A673 (cell line): ENCODE data around the gene PICALM. TPM values are rescaled to one million over a fixed set of nuclear protein-coding genes. Genes with fewer than 3 reads are reported as not detected.
A peak's percentile ranks its signal among the peaks of the same experiment; 100 is the strongest.
"Not testable (repeated sequence)": the region's sequence is repeated elsewhere in the genome, so short reads cannot be mapped to it uniquely, and the experiment has no call there.

ENCODE experiments used
- BruUV-seq: library from RNA; stranded (reverse); fragments of 400-500 nt; replicated peaks from 2 replicates; lab custom pipeline; 2021; lab: Mats Ljungman, UMichigan
- CTCF ChIA-PET: fragments of 300-600 bp; sonication (Branson Sonifier 250); formaldehyde crosslinking; loops from one replicate; lab custom pipeline; 2022; ENCODE audit warnings: antibody characterized with exemption; lab: Charles Lee
- POLR2A ChIA-PET: fragments of 300-600 bp; sonication (Branson Sonifier 250); formaldehyde crosslinking; loops from one replicate; lab custom pipeline; 2022; ENCODE audit warnings: antibody characterized with exemption; ENCODE audit not compliant: low non-redundant PET; lab: Charles Lee
- DNase-seq: peaks from one replicate; pipeline ENCODE4 v3.0.0-alpha.2; 2015; ENCODE audit warnings: low spot score
- H3K27ac ChIP-seq: fragments of 200-600 bp; sonication (generic); 2 replicates; pipeline ENCODE4 v1.5.1; 2016; ENCODE audit warnings: mixed run types, low read depth, mild to moderate bottlenecking, mixed read lengths, antibody characterized with exemption, low read length; ENCODE audit not compliant: poor library complexity, severe bottlenecking
- H3K27me3 ChIP-seq: fragments of 200-600 bp; sonication (generic); replicated peaks from 2 replicates; pipeline ENCODE4 v1.6.1; 2017; ENCODE audit warnings: mixed run types, low read depth, mild to moderate bottlenecking, mixed read lengths, antibody characterized with exemption, low read length; ENCODE audit not compliant: insufficient read depth, poor library complexity
- H3K36me3 ChIP-seq: fragments of 200-600 bp; sonication (generic); 2 replicates; pipeline ENCODE4 v1.6.1; 2016; ENCODE audit warnings: mixed run types, mild to moderate bottlenecking, mixed read lengths, antibody characterized with exemption, low read length; ENCODE audit not compliant: insufficient read depth, poor library complexity, severe bottlenecking
- H3K4me1 ChIP-seq: fragments of 200-600 bp; sonication (generic); 2 replicates; pipeline ENCODE4 v1.6.1; 2017; ENCODE audit warnings: mixed run types, mild to moderate bottlenecking, mixed read lengths, antibody characterized with exemption, low read length; ENCODE audit not compliant: insufficient read depth, poor library complexity, severe bottlenecking
- H3K4me3 ChIP-seq: fragments of 200-600 bp; sonication (generic); 2 replicates; pipeline ENCODE4 v1.5.1; 2016; ENCODE audit warnings: low read depth, mixed run types, mild to moderate bottlenecking, mixed read lengths, low read length; ENCODE audit not compliant: poor library complexity, severe bottlenecking
- H3K9me3 ChIP-seq: fragments of 200-600 bp; sonication (generic); 2 replicates; pipeline ENCODE4 v1.6.1; 2016; ENCODE audit warnings: mixed run types, low read depth, mild to moderate bottlenecking, mixed read lengths, antibody characterized with exemption, low read length; ENCODE audit not compliant: poor library complexity, severe bottlenecking
- EZH2 ChIP-seq: fragments of 200-600 bp; sonication (generic); IDR thresholded peaks from 2 replicates; pipeline ENCODE4 v1.6.1; 2017; ENCODE audit warnings: borderline replicate concordance, low read depth, mild to moderate bottlenecking, mixed read lengths, antibody characterized with exemption, low read length; ENCODE audit not compliant: poor library complexity, severe bottlenecking
- intact Hi-C: fragments of 100-400 bp; cut with micrococcal nuclease; formaldehyde crosslinking; loops from one replicate; pipeline ENCODE4 v1.10.0; 2022; ENCODE audit not compliant: unreplicated experiment
- total RNA-seq: library from RNA; stranded (reverse); gene quantifications from 2 replicates; pipeline ENCODE4 v1.2.3, GENCODE V29; 2021
- TF ChIP-seq, protein P1 (sequence below): fragments of 300-800, 200-600 bp; sonication (generic); conservative IDR thresholded peaks from 2 replicates; pipeline ENCODE4 v1.5.1; 2017; ENCODE audit warnings: low read depth, mild to moderate bottlenecking, antibody characterized with exemption, low read length, moderate library complexity, mixed read lengths

The PICALM gene
- total RNA-seq, 1 experiment from 2014 or later = 174 TPM

DNA sequence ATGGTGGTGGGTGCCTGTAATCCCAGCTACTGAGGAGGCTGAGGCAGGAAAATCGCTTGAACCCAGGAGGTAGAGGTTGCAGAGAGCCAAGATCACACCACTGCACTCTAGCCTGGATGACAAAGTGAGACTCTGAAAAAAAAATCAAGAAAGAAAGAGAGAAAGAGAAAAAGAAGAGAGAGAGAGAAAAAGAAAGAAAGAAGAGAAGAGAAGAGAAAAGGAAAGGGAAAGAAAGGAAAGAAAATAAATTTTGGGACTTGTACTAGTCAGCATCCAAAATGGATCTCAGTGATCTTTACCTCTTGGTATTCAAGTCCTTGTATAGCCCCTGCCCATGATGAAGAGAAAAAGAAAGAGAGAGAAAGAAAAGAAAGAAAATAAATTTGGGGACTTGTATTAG lies 22.2 kb upstream of the PICALM start:
- Histone ChIP-seq H3K9me3 (no peaks in the 10 kb centered on the region), H3K4me3 (no peak overlapping the region), H3K36me3 (no peaks in the 10 kb centered on the region), H3K4me1 (no peaks in the 10 kb centered on the region), H3K27me3 (no peaks in the 10 kb centered on the region), H3K27ac (no peak overlapping the region)
- ChIA-PET POLR2A (no interaction called here), CTCF (no interaction called here)
- DNase-seq = no peak
- intact Hi-C loops = no loop called here
- BruUV-seq = no TSS peak
- TF ChIP-seq EZH2 = no peak
- TF ChIP-seq, protein P1, sequence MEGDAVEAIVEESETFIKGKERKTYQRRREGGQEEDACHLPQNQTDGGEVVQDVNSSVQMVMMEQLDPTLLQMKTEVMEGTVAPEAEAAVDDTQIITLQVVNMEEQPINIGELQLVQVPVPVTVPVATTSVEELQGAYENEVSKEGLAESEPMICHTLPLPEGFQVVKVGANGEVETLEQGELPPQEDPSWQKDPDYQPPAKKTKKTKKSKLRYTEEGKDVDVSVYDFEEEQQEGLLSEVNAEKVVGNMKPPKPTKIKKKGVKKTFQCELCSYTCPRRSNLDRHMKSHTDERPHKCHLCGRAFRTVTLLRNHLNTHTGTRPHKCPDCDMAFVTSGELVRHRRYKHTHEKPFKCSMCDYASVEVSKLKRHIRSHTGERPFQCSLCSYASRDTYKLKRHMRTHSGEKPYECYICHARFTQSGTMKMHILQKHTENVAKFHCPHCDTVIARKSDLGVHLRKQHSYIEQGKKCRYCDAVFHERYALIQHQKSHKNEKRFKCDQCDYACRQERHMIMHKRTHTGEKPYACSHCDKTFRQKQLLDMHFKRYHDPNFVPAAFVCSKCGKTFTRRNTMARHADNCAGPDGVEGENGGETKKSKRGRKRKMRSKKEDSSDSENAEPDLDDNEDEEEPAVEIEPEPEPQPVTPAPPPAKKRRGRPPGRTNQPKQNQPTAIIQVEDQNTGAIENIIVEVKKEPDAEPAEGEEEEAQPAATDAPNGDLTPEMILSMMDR = no peak

DNA sequence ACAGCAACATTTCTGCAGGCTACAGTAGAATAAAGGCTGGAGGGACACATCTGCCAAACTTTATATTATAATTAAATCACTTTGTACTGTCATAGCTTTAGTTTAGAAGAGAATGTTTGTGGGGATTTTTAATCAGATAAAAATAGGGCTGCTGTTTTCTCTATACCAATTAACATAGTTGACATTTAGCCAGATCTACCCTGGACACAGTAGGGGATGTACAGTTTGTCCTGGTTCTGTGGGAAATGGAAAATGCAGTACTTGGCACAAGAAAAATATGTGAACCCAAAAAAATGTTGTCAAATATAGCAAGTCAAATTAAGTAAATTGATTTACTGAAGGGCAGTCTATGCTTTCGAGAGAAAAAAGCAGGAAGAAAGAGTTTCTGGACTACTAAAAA lies 20.8 kb upstream of the PICALM start:
- TF ChIP-seq, protein P1 = no peak
- TF ChIP-seq EZH2 = no peak
- peak; percentile 62 for DNase-seq
- H3K4me3 ChIP-seq = no peak overlapping the region
- no peaks in the 10 kb centered on the region for H3K36me3 ChIP-seq
- no peak overlapping the region for H3K27ac ChIP-seq
- no TSS peak for BruUV-seq
- H3K4me1 ChIP-seq = no peaks in the 10 kb centered on the region
- POLR2A ChIA-PET = no interaction called here
- intact Hi-C loops = no loop called here
- H3K9me3 ChIP-seq = no peaks in the 10 kb centered on the region
- no peaks in the 10 kb centered on the region for H3K27me3 ChIP-seq
- CTCF ChIA-PET = no interaction called here

DNA sequence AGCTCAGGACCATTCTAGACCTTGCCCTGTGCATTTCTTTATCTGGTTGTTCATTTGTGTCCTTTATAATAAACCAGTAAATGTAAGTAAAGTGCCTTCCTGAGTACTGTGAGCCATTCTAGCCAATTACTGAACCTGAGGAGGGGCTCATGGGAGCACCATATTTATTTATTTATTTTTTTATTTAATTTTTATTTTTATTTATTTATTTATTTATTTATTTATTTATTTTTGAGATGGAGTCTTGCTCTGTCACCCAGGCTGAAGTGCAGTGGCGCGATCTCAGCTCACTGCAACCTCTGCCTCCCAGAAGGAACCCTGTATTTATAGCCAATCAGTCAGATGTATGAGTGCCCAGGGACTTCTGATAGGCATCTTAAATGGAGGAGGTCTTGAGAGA lies 18.8 kb upstream of the PICALM start:
- H3K4me3 ChIP-seq, H3K27me3 ChIP-seq, DNase-seq, CTCF ChIA-PET, BruUV-seq, H3K4me1 ChIP-seq, H3K9me3 ChIP-seq, H3K36me3 ChIP-seq, intact Hi-C loops, POLR2A ChIA-PET, H3K27ac ChIP-seq: not testable (repeated sequence)

DNA sequence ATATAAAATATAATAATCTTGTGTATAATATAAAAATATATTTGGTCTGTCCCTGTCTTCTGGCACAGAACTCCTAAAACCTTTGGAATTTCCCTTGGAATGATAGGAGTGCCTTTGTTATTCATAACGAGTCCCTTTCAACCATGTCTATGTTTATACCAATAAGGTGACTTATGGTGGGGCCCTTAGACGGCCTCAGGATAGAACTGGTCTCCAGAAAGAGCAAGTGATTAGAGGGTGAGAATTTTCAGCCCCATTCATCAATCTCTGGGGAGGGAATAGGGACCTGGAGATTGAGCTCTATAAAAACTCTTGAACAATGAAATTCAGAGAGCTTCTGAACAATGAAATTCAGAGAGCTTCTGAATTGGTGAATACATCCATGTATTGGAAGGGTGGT lies 18.4 kb upstream of the PICALM start:
- H3K36me3 ChIP-seq = no peaks in the 10 kb centered on the region
- ChIA-PET POLR2A (no interaction called here), CTCF (no interaction called here)
- TF ChIP-seq EZH2 = no peak
- TF ChIP-seq, protein P1 = no peak
- DNase-seq = no peak
- H3K4me1 ChIP-seq = no peaks in the 10 kb centered on the region
- no peaks in the 10 kb centered on the region for H3K9me3 ChIP-seq
- no peak overlapping the region for H3K4me3 ChIP-seq
- intact Hi-C loops = no loop called here
- BruUV-seq = no TSS peak
- H3K27ac ChIP-seq = no peak overlapping the region
- no peaks in the 10 kb centered on the region for H3K27me3 ChIP-seq
